ENCODE data around the gene INTS6.

DNA sequence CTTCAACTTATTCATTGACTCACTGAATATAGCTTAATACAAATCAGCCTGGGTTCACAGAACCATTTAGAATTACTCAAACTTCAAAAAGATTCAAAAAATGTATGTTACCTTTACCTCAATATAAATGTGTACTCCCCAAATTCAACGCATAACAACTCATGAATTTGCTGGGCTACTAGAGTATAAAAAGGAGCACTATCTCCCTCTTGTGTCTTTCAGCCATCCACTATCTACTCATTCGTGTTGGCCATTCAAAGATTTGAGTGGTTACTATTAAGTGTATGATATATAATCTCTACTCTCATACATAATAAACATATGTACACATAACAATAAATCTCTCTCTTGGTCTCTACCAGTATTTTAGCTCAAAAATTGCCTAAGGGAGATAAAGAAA lies 20.3 kb downstream of the INTS6 start:
- TF ChIP-seq SUZ12 (IDR thresholded peaks at IDR 0.05; ENCODE audit: extremely low read depth, insufficient read depth, insufficient read length) (no peak), YY1 (IDR thresholded peaks at IDR 0.05; ENCODE audit: insufficient read depth, insufficient read length) (no peak)
